Measurements from ENCODE around the gene ARG1. TPM values are rescaled to one million over a fixed set of nuclear protein-coding genes. Genes with fewer than 3 reads are reported as not detected.

The ARG1 gene
- total RNA-seq, 1 donor from 2014 or later: not detected

DNA sequence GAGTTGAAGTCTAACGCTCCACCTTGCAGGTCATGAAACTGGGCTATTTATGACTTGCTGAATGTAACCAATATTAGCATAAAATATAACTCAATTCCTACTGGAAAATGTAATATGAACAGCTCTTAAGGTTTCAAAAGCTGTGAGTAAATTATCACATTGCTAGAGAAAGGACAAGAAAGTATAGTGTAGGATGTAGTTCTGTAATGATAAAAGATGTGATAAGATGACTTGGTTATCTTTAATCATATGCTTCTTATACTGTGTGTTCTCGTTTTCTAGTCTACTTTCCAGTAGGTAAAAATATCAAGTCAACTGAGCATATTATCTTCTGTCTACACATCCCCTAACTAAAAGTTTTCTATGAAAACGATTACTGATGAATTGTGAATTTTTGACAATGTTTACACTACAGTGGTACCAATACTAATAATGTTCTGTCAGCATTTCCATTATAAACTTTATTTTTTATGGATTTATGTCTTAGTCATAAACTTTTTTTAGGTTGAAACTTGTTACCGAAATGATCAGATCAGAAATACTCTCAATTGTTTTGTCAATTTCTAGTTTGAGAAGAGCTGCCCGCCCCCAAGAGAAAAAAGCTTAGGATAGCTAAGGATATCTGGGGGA is 40.4 kb downstream of the ARG1 start:
- H3K9me3 ChIP-seq: no peaks in the 10 kb centered on the region
- H3K27ac ChIP-seq: no peak overlapping the region
- no peak for DNase-seq (ENCODE audit: low spot score in 2 of 2)
- peaks cover 60 to 83% of the 10 kb centered on the region in 2 donors for H3K36me3 ChIP-seq
- H3K27me3 ChIP-seq: no peaks in the 10 kb centered on the region
- no peak overlapping the region for H3K4me3 ChIP-seq
- H3K4me1 ChIP-seq: no peaks in the 10 kb centered on the region
- intact Hi-C loops (cut with DNase I): no loop called here
- TF ChIP-seq CTCF (IDR thresholded peaks at IDR 0.05): no peak

GRCh38 chr6:131615275-131615674 is 42.2 kb downstream of the ARG1 start:
- no peaks in the 10 kb centered on the region for H3K4me1 ChIP-seq
- no peak overlapping the region for H3K4me3 ChIP-seq
- H3K27ac ChIP-seq: no peak overlapping the region
- peaks cover 66 to 83% of the 10 kb centered on the region in 2 donors for H3K36me3 ChIP-seq
- H3K9me3 ChIP-seq: no peaks in the 10 kb centered on the region
- no peak for TF ChIP-seq CTCF (IDR thresholded peaks at IDR 0.05)
- DNase-seq (ENCODE audit: low spot score in 2 of 2): no peak
- intact Hi-C loops (cut with DNase I): no loop called here
- no peaks in the 10 kb centered on the region for H3K27me3 ChIP-seq

DNA sequence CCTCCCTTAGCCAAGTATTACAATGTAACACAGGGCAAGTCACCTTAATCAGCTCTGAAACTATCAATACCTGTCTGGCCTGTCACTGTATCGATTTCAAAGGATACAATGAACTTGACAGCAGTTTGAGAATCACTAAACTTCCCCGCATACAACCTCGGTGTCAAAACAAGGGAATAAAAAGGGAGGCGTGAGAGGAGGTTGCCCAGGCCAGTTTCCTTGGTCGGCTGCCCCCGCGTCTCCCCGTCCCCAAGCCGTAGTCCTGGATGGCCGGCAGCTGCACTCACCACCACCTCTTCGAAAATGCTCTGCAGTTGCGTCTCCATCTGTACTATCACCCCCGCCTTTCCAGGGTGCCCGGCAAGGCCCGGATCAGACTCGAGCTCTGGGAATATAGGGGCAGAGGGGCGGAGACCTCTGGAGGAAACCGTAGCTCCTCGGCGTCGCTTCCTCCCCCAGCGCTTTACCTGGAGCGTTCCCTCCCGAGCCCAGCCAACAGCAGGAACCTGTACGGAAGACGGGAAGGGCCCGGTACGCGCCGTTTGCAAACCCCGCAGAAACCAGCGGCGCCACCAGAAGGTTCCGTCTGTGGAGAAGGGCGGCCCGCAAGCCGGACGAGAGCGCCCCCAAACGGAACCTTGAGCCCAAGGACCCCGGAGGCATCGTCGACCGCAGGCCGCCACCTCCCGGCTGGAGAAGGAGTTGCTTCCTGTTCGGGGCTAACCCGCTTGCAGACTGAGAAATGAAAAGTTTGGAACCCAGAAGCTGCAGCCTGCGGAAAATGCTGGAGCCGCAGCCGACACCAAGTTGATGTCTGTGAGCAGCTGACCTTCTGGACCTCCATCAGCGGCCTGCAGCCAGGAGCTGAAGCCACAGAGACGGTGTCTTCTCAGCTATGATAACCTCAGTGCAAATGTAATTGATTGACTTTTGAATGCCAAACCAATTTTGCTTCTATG is 55.0 kb downstream of the ARG1 start, which contains the start of gene MED23:
Gene MED23 (minus strand): TSS at position 519 of the 959 bp plus-strand sequence. CDS start 193 bp downstream, at position 326.
- Histone ChIP-seq H3K27me3 (no peaks in the 10 kb centered on the region), H3K36me3 (peaks cover 9 to 21% of the 10 kb centered on the region in 2 donors), H3K27ac (peak within 1 kb of the TSS; percentile 68 to 72), H3K4me3 (peak within 1 kb of the TSS; percentile 86 to 89), H3K4me1 (peaks cover 0 to 20% of the 10 kb centered on the region in 2 donors), H3K9me3 (no peaks in the 10 kb centered on the region)
- DNase-seq (ENCODE audit: low spot score in 2 of 2): peak; percentile 67 to 96
- intact Hi-C loops (cut with DNase I): loop anchor here (5.0 to 10.0 kb wide), 2 partner anchors 179 to 867 kb away; partner anchors contain the start of gene ENPP1
- peak; percentile 81 to 99 (median 99) for TF ChIP-seq CTCF (IDR thresholded peaks at IDR 0.05)

DNA sequence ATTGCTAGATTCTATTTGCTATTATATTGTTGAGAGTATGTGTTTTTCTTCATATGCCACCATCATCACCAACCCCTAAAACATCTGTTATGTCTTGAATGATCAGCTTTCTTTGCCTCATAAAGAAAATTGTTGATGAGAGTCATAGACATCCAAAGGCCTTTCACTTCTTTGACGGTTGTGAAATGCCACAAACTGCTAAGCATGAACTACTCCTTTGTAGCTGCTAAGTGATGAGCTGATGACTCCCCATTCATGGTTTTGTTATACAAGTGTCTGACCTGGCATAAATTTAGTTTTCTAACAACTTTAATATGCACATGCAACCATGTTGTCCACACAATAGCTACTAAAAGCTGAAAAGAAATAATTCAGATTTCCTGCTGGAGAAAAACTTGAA is 55.7 kb downstream of the ARG1 start:
- Histone ChIP-seq H3K4me3 (peak overlapping the region; percentile 86 to 89), H3K36me3 (peaks cover 9 to 14% of the 10 kb centered on the region in 2 donors), H3K4me1 (peaks cover 0 to 20% of the 10 kb centered on the region in 2 donors), H3K27me3 (no peaks in the 10 kb centered on the region), H3K27ac (peak overlapping the region in 1 of 2 donors; percentile 61), H3K9me3 (no peaks in the 10 kb centered on the region)
- TF ChIP-seq CTCF (IDR thresholded peaks at IDR 0.05): no peak
- intact Hi-C loops (cut with DNase I): loop anchor here (5.0 to 10.0 kb wide), 2 partner anchors 179 to 866 kb away; partner anchors contain the start of gene ENPP1
- no peak for DNase-seq (ENCODE audit: low spot score in 2 of 2)

DNA sequence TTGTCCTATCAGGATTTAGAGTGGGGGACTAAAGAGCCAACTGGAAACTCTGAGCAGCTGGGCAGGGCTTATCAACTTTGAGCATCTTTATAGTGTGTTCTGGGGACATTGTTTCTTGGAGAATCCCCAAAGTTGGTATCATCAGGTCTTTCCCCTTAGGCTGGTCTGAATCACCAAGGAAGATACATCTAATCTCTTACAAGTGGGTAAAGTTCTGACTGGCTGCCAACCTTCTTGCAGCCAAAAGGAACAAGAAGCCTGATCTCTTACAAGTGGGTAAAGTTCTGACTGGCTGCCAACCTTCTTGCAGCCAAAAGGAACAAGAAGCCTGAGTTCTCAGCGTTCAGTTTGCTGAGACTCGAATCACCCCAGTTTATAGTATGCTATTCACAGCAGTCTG is 56.6 kb downstream of the ARG1 start:
- peak overlapping the region in 1 of 2 donors; percentile 43 for H3K4me3 ChIP-seq
- H3K36me3 ChIP-seq: peaks cover 2 to 5% of the 10 kb centered on the region in 2 donors
- no peak for TF ChIP-seq CTCF (IDR thresholded peaks at IDR 0.05)
- no peaks in the 10 kb centered on the region for H3K27me3 ChIP-seq
- H3K9me3 ChIP-seq: no peaks in the 10 kb centered on the region
- DNase-seq (ENCODE audit: low spot score in 2 of 2): no peak
- peaks cover 0 to 20% of the 10 kb centered on the region in 2 donors for H3K4me1 ChIP-seq
- intact Hi-C loops (cut with DNase I): loop anchor here (5.0 to 10.0 kb wide), 2 partner anchors 178 to 865 kb away; partner anchors contain the start of gene ENPP1
- peak overlapping the region; percentile 61 to 72 for H3K27ac ChIP-seq
